T-helper 1 cell treated with Interleukin-12 subunit alpha and Interleukin-12 subunit beta and Interleukin-4 antibody, amounts not matched to agents 30 μg/mL and 1 μg/mL, for 36 hours (primary cell): Measurements from ENCODE around the gene PRPF40A.
"Not testable (repeated sequence)": the region's sequence is repeated elsewhere in the genome, so short reads cannot be mapped to it uniquely, and the experiment has no call there.

Experiments
- H3K27ac Mint-ChIP-seq: one replicate; pipeline ENCODE4 v1.8.0; 2021; ENCODE audit warnings: mild to moderate bottlenecking, mixed read lengths
- H3K27me3 Mint-ChIP-seq: one replicate; pipeline ENCODE4 v1.8.0; 2021; ENCODE audit warnings: low read depth, mixed read lengths
- H3K36me3 Mint-ChIP-seq: one replicate; pipeline ENCODE4 v1.8.0; 2021; ENCODE audit warnings: low read depth, mixed read lengths
- H3K4me1 Mint-ChIP-seq: one replicate; pipeline ENCODE4 v1.8.0; 2021; ENCODE audit warnings: low read depth, mixed read lengths
- H3K4me3 Mint-ChIP-seq: one replicate; pipeline ENCODE4 v1.8.0; 2021; ENCODE audit warnings: mild to moderate bottlenecking, moderate library complexity, mixed read lengths
- H3K9me3 Mint-ChIP-seq: one replicate; pipeline ENCODE4 v1.8.0; 2021; ENCODE audit warnings: mixed read lengths

Gene PRPF40A

GRCh38 chr2:152717228-152718075 is at the start of gene PRPF40A:
Gene PRPF40A (minus strand): TSS chr2:152717461. CDS start chr2:152717439, 22 bp downstream.
- H3K27me3 Mint-ChIP-seq: no peaks in the 10 kb centered on the region
- no peaks in the 10 kb centered on the region for H3K9me3 Mint-ChIP-seq
- H3K4me1 Mint-ChIP-seq: peaks cover 43% of the 10 kb centered on the region
- peak within 1 kb of the TSS; percentile 99 for H3K4me3 Mint-ChIP-seq
- H3K27ac Mint-ChIP-seq: peak within 1 kb of the TSS; percentile 96
- peaks cover 28% of the 10 kb centered on the region for H3K36me3 Mint-ChIP-seq

DNA sequence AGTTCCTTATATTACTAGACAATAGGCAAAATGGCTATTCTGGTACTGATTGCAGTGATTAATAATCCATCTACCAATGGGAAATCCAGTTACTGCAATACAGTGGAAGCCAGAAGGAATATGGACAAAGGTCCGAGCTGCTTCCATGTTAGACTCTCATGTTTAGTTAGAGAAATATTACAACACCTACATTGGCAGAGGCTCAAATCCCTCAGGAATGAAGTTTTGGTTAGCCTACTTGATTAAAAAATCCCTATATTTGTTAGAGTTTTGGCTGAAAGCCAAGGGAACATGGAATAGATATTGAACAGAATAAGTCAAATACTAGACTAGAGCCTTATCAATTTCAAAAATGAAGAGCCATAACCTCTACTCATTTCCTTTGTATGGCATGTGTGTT is 49.7 kb upstream of the PRPF40A start:
- H3K4me3 Mint-ChIP-seq: no peak overlapping the region
- peaks cover 4% of the 10 kb centered on the region for H3K36me3 Mint-ChIP-seq
- no peaks in the 10 kb centered on the region for H3K9me3 Mint-ChIP-seq
- H3K27me3 Mint-ChIP-seq: no peaks in the 10 kb centered on the region
- no peaks in the 10 kb centered on the region for H3K4me1 Mint-ChIP-seq
- no peak overlapping the region for H3K27ac Mint-ChIP-seq

GRCh38 chr2:152763651-152764050 is 46.4 kb upstream of the PRPF40A start:
- no peaks in the 10 kb centered on the region for H3K4me1 Mint-ChIP-seq
- no peak overlapping the region for H3K4me3 Mint-ChIP-seq
- H3K27me3 Mint-ChIP-seq: no peaks in the 10 kb centered on the region
- no peaks in the 10 kb centered on the region for H3K9me3 Mint-ChIP-seq
- H3K27ac Mint-ChIP-seq: no peak overlapping the region
- peaks cover 12% of the 10 kb centered on the region for H3K36me3 Mint-ChIP-seq

DNA sequence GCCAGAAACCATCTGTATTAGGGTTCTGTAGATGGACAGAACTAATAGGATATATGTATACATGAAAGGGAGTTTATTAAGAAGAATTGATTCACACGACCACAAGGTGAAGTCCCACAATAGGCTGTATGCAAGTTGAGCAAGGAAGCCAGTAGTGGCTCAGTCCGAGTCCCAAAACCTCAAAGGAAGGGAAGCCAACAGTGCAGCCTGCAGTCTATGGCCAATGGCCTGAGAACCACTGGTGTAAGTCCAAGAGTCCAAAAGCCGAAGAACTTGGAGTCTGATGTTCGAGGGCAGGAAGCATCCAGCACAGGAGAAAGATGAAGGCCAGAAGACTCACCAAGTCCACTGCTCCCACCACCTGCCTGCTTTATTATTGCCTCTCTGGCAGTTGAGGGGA is 45.9 kb upstream of the PRPF40A start:
- not testable (repeated sequence) for H3K9me3 Mint-ChIP-seq, H3K4me3 Mint-ChIP-seq, H3K27ac Mint-ChIP-seq, H3K4me1 Mint-ChIP-seq, H3K27me3 Mint-ChIP-seq
- peaks cover 12% of the 10 kb centered on the region for H3K36me3 Mint-ChIP-seq

GRCh38 chr2:152762202-152762601 is 44.9 kb upstream of the PRPF40A start:
- no peaks in the 10 kb centered on the region for H3K9me3 Mint-ChIP-seq
- H3K4me1 Mint-ChIP-seq: no peaks in the 10 kb centered on the region
- no peak overlapping the region for H3K4me3 Mint-ChIP-seq
- peaks cover 12% of the 10 kb centered on the region for H3K36me3 Mint-ChIP-seq
- no peaks in the 10 kb centered on the region for H3K27me3 Mint-ChIP-seq
- no peak overlapping the region for H3K27ac Mint-ChIP-seq

- no peak overlapping the region for H3K27ac Mint-ChIP-seq
- H3K4me3 Mint-ChIP-seq: no peak overlapping the region
- no peaks in the 10 kb centered on the region for H3K4me1 Mint-ChIP-seq
- H3K36me3 Mint-ChIP-seq: peaks cover 18% of the 10 kb centered on the region
- no peaks in the 10 kb centered on the region for H3K9me3 Mint-ChIP-seq
- H3K27me3 Mint-ChIP-seq: no peaks in the 10 kb centered on the region
Observed at GRCh38 chr2:152761214-152761613, 44.0 kb upstream of the PRPF40A start.

DNA sequence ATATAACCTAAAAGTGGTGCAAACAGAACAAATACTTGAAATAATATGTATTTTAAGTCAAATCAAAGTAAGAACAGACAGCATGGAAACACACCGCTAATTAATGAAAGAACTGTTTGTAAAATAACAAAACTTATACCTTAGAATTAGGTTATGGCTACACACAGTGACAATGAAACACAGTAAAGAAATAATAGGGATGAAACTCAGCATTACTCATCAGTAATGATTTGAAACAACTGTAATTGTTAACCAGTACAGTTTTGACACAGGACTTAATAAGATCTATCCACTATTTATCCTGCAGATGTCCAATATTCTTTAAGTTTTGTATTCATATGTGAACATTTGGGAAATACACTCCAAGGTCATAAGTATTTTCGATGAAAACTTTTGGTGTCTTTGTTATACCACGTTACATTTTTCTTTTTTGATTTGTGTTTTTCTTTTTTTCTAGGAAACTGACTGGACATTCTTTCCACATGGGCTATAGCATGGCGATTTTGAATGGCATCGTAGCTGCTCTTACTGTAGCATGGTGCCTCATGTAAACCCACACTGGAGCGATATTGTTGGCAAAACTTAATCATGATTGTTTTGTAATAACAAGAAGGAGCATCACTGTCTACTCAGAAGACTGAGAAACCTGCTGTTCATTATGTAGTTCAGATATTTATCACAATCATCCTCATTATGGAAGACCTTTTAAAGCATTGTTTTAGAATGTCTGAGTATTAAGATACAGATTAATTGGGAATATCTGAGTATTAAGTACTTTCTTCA is 42.2 kb upstream of the PRPF40A start:
- Mint-ChIP-seq H3K36me3 (peaks cover 26% of the 10 kb centered on the region), H3K27ac (no peak overlapping the region), H3K27me3 (no peaks in the 10 kb centered on the region), H3K9me3 (no peaks in the 10 kb centered on the region), H3K4me3 (no peak overlapping the region), H3K4me1 (no peaks in the 10 kb centered on the region)

DNA sequence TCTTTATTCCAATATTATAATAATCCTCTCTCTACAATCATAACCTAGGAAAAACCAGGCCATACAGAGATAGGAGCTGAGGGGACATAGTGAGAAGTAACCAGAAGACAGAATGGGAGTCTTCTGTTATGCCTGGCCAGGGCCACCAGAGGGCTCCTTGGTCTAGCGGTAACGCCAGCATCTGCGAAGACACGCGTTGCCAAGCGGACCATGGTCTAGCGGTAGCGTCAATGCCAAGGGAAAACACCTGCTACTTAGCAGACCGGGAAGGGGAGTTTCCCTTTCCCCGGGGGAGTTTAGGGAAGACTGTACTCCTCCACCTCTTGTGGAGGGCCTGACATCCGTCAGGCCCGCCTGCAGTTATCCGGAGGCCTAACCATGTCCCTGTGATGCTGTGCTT is 37.8 kb upstream of the PRPF40A start:
- Mint-ChIP-seq H3K4me3 (no peak overlapping the region), H3K4me1 (peaks cover 4% of the 10 kb centered on the region), H3K27me3 (no peaks in the 10 kb centered on the region), H3K9me3 (no peaks in the 10 kb centered on the region), H3K36me3 (peaks cover 37% of the 10 kb centered on the region), H3K27ac (no peak overlapping the region)

DNA sequence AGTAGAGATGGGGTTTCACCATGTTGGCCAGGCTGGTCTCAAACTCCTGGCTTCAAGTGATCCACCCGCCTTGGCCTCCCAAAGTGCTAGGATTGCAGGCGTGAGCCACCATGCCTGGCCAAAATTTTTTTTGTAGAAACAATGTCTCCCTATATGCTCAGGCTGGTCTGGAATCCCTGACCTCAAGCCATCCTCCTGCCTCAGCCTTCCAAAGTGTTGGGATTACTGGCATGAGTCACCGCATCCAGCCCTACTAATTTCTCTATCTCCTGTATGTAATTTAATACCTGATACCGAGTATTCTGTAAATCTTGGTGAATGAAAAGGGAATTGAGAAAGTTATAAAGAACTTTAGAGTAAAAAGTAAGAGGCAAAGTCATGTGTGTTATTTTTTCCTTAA is 30.5 kb upstream of the PRPF40A start:
- peaks cover 21% of the 10 kb centered on the region for H3K36me3 Mint-ChIP-seq
- H3K27ac Mint-ChIP-seq, H3K4me1 Mint-ChIP-seq, H3K4me3 Mint-ChIP-seq, H3K27me3 Mint-ChIP-seq, H3K9me3 Mint-ChIP-seq: not testable (repeated sequence)

- Mint-ChIP-seq H3K36me3 (peaks cover 18% of the 10 kb centered on the region), H3K9me3 (no peaks in the 10 kb centered on the region), H3K27me3 (no peaks in the 10 kb centered on the region), H3K27ac (no peak overlapping the region), H3K4me1 (peaks cover 1% of the 10 kb centered on the region), H3K4me3 (no peak overlapping the region)
Observed at GRCh38 chr2:152743002-152743401, 25.7 kb upstream of the PRPF40A start.

GRCh38 chr2:152740743-152741328 is 23.6 kb upstream of the PRPF40A start:
- H3K27me3 Mint-ChIP-seq: no peaks in the 10 kb centered on the region
- H3K4me3 Mint-ChIP-seq: no peak overlapping the region
- no peaks in the 10 kb centered on the region for H3K4me1 Mint-ChIP-seq
- H3K27ac Mint-ChIP-seq: no peak overlapping the region
- no peaks in the 10 kb centered on the region for H3K9me3 Mint-ChIP-seq
- peaks cover 29% of the 10 kb centered on the region for H3K36me3 Mint-ChIP-seq

DNA sequence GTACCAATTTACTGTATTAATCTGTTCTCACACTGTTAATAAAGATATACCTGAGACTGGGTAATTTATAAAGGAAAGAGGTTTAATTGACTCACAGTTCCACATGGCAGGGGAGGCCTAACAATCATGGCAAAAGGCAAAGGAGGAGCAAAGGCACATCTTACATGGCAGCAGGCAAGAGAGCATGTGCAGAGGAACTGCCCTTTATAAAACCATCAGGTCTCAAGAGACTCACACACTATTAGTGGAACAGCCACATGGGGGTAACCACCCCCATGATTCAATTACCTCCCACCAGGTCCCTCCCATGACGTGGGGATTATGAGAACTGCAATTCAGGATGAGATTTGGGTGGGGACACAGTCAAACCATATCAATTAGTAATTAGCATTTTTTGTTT is 22.4 kb upstream of the PRPF40A start:
- H3K4me3 Mint-ChIP-seq, H3K4me1 Mint-ChIP-seq, H3K27me3 Mint-ChIP-seq, H3K9me3 Mint-ChIP-seq: not testable (repeated sequence)
- Mint-ChIP-seq H3K27ac (peak overlapping the region; percentile 60), H3K36me3 (peaks cover 32% of the 10 kb centered on the region)

DNA sequence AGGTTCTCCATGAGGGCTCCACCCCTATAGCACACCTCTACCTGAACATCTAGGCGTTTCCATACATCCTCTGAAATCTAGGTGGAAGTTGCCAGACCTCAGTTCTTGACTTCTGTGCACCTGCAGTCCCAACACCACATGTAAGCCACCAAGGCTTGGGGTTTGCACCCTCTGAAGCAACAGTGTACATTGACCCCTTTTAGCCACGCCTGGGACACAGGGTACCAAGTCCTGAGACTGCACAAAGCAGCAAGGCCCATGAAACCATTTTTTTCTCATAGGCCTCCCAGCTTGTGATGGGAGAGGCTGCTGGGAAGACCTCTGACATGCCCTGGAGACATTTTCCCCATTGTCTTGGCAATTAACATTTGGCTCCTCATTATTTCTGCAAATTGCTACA is 21.2 kb upstream of the PRPF40A start:
- Mint-ChIP-seq H3K4me1 (peaks cover 1% of the 10 kb centered on the region), H3K36me3 (peaks cover 33% of the 10 kb centered on the region), H3K27ac (no peak overlapping the region), H3K4me3 (no peak overlapping the region), H3K9me3 (no peaks in the 10 kb centered on the region), H3K27me3 (no peaks in the 10 kb centered on the region)

- H3K9me3 Mint-ChIP-seq, H3K4me1 Mint-ChIP-seq, H3K27me3 Mint-ChIP-seq, H3K4me3 Mint-ChIP-seq, H3K27ac Mint-ChIP-seq: not testable (repeated sequence)
- peaks cover 33% of the 10 kb centered on the region for H3K36me3 Mint-ChIP-seq
Observed at GRCh38 chr2:152737509-152737908, 20.2 kb upstream of the PRPF40A start.
